ENCODE measurements around the gene GPR160. TPM values are rescaled to one million over a fixed set of nuclear protein-coding genes. Genes with fewer than 3 reads are reported as not detected.
A peak's percentile ranks its signal among the peaks of the same experiment; 100 is the strongest.

Gene GPR160
- total RNA-seq, 5 donors from 2014 or later (not counting 1 experiment from before 2014, with no cell fraction given): 4.3 to 8.4 (median 5.9) TPM

GRCh38 chr3:169998668-169999131, 39.1 kb upstream of the GPR160 start:
- no peak for ATAC-seq (replicated peaks in 1 of 4)
- no peak overlapping the region for H3K27ac ChIP-seq (ENCODE audit: low read length)
- no peak overlapping the region for H3K4me3 ChIP-seq (ENCODE audit: control insufficient read depth in 1 of 2, extremely low read depth in 1 of 2, low read length in 1 of 2)
- no peak overlapping the region for H3K4me3 Mint-ChIP-seq
- H3K9me3 ChIP-seq: no peaks in the 10 kb centered on the region
- H3K36me3 ChIP-seq (ENCODE audit: control insufficient read depth in 2 of 2, extremely low read depth in 1 of 2, insufficient read depth in 1 of 2, low read length in 1 of 2): peaks cover 0 to 6% of the 10 kb centered on the region in 2 donors
- peaks cover 21 to 29% (median 23%) of the 10 kb centered on the region in 3 donors for H3K4me1 Mint-ChIP-seq
- H3K9me3 Mint-ChIP-seq: peaks cover 0 to 2% (median 0%) of the 10 kb centered on the region in 3 donors
- DNase-seq: no peak
- H3K27ac Mint-ChIP-seq: no peak overlapping the region
- 91% methylated on average over 1 of the region's 2 CpGs for WGBS (ENCODE audit: insufficient coverage)
- ChIA-PET POLR2A (no interaction called here), CTCF (no interaction called here)
- no peaks in the 10 kb centered on the region for H3K27me3 ChIP-seq (replicated peaks in 1 of 2; ENCODE audit: control insufficient read depth in 2 of 2, extremely low read depth in 1 of 2, insufficient read depth in 2 of 2, low read length in 1 of 2)
- H3K36me3 Mint-ChIP-seq: peaks cover 18% of the 10 kb centered on the region
- H3K27me3 Mint-ChIP-seq: no peaks in the 10 kb centered on the region
- H3K4me1 ChIP-seq (ENCODE audit: control insufficient read depth in 1 of 2, extremely low read depth in 1 of 2, insufficient read depth in 2 of 2, low read length in 2 of 2): peaks cover 12 to 19% of the 10 kb centered on the region in 2 experiments

GRCh38 chr3:169999433-169999832, 38.4 kb upstream of the GPR160 start:
- no peak overlapping the region for H3K4me3 Mint-ChIP-seq
- H3K4me3 ChIP-seq (ENCODE audit: control insufficient read depth in 1 of 2, extremely low read depth in 1 of 2, low read length in 1 of 2): no peak overlapping the region
- no peaks in the 10 kb centered on the region for H3K27me3 Mint-ChIP-seq
- no peak for ATAC-seq (replicated peaks in 1 of 4)
- H3K4me1 ChIP-seq (ENCODE audit: control insufficient read depth in 1 of 2, extremely low read depth in 1 of 2, insufficient read depth in 2 of 2, low read length in 2 of 2): peaks cover 14 to 20% of the 10 kb centered on the region in 2 experiments
- DNase-seq: no peak
- H3K36me3 Mint-ChIP-seq: peaks cover 18% of the 10 kb centered on the region
- H3K27ac ChIP-seq (ENCODE audit: low read length): no peak overlapping the region
- H3K36me3 ChIP-seq (ENCODE audit: control insufficient read depth in 2 of 2, extremely low read depth in 1 of 2, insufficient read depth in 1 of 2, low read length in 1 of 2): peaks cover 0 to 4% of the 10 kb centered on the region in 2 donors
- no peaks in the 10 kb centered on the region for H3K27me3 ChIP-seq (replicated peaks in 1 of 2; ENCODE audit: control insufficient read depth in 2 of 2, extremely low read depth in 1 of 2, insufficient read depth in 2 of 2, low read length in 1 of 2)
- ChIA-PET POLR2A (no interaction called here), CTCF (interaction anchor here in 1 of 2 donors (1.0 kb wide), 1 partner anchor 12 kb away, joined by 5 read pairs; no protein-coding TSS in a partner anchor)
- no CpG with 5 or more reads among the region's 1 CpG for WGBS (ENCODE audit: insufficient coverage)
- peaks cover 0 to 2% (median 0%) of the 10 kb centered on the region in 3 donors for H3K9me3 Mint-ChIP-seq
- peaks cover 26 to 36% (median 29%) of the 10 kb centered on the region in 3 donors for H3K4me1 Mint-ChIP-seq
- H3K9me3 ChIP-seq: no peaks in the 10 kb centered on the region
- H3K27ac Mint-ChIP-seq: no peak overlapping the region

GRCh38 chr3:170000051-170000450, 37.7 kb upstream of the GPR160 start:
- ATAC-seq (replicated peaks in 1 of 4): no peak
- Histone ChIP-seq H3K9me3 (no peaks in the 10 kb centered on the region), H3K4me1 (ENCODE audit: control insufficient read depth in 1 of 2, extremely low read depth in 1 of 2, insufficient read depth in 2 of 2, low read length in 2 of 2) (peaks cover 14 to 20% of the 10 kb centered on the region in 2 experiments), H3K27ac (ENCODE audit: low read length) (no peak overlapping the region), H3K4me3 (ENCODE audit: control insufficient read depth in 1 of 2, extremely low read depth in 1 of 2, low read length in 1 of 2) (no peak overlapping the region), H3K27me3 (replicated peaks in 1 of 2; ENCODE audit: control insufficient read depth in 2 of 2, extremely low read depth in 1 of 2, insufficient read depth in 2 of 2, low read length in 1 of 2) (no peaks in the 10 kb centered on the region), H3K36me3 (ENCODE audit: control insufficient read depth in 2 of 2, extremely low read depth in 1 of 2, insufficient read depth in 1 of 2, low read length in 1 of 2) (peaks cover 0 to 3% of the 10 kb centered on the region in 2 donors)
- CTCF ChIA-PET: interaction anchor here in 1 of 2 donors (1.0 kb wide), 1 partner anchor 13 kb away, joined by 5 read pairs; no protein-coding TSS in a partner anchor
- Mint-ChIP-seq H3K4me3 (no peak overlapping the region), H3K27me3 (no peaks in the 10 kb centered on the region), H3K4me1 (peaks cover 26 to 36% (median 29%) of the 10 kb centered on the region in 3 donors), H3K27ac (no peak overlapping the region), H3K36me3 (peaks cover 18% of the 10 kb centered on the region), H3K9me3 (peaks cover 0 to 2% (median 0%) of the 10 kb centered on the region in 3 donors)
- WGBS (ENCODE audit: insufficient coverage): 93% methylated on average over 2 of the region's 2 CpGs
- no peak for DNase-seq
- POLR2A ChIA-PET: no interaction called here

- ChIA-PET POLR2A (no interaction called here), CTCF (interaction anchor here in 1 of 2 donors (1.1 kb wide), 1 partner anchor 19 kb away, joined by 3 read pairs; no protein-coding TSS in a partner anchor)
- whole genome bisulfite sequencing (ENCODE audit: insufficient coverage): 100% methylated on average over 4 of the region's 10 CpGs
- peaks cover 39 to 49% (median 42%) of the 10 kb centered on the region in 3 donors for H3K4me1 Mint-ChIP-seq
- no peaks in the 10 kb centered on the region for H3K27me3 Mint-ChIP-seq
- peaks cover 20 to 26% of the 10 kb centered on the region in 2 experiments for H3K4me1 ChIP-seq (ENCODE audit: control insufficient read depth in 1 of 2, extremely low read depth in 1 of 2, insufficient read depth in 2 of 2, low read length in 2 of 2)
- peak overlapping the region in 1 of 3 donors; percentile 41 for H3K4me3 Mint-ChIP-seq
- no peaks in the 10 kb centered on the region for H3K36me3 ChIP-seq (ENCODE audit: control insufficient read depth in 2 of 2, extremely low read depth in 1 of 2, insufficient read depth in 1 of 2, low read length in 1 of 2)
- no peak overlapping the region for H3K4me3 ChIP-seq (ENCODE audit: control insufficient read depth in 1 of 2, extremely low read depth in 1 of 2, low read length in 1 of 2)
- peak overlapping the region; percentile 84 to 85 for H3K27ac Mint-ChIP-seq
- DNase-seq (no peak), ATAC-seq (replicated peaks in 1 of 4) (no peak)
- H3K27ac ChIP-seq (ENCODE audit: low read length): no peak overlapping the region
- no peaks in the 10 kb centered on the region for H3K27me3 ChIP-seq (replicated peaks in 1 of 2; ENCODE audit: control insufficient read depth in 2 of 2, extremely low read depth in 1 of 2, insufficient read depth in 2 of 2, low read length in 1 of 2)
- peaks cover 7% of the 10 kb centered on the region for H3K36me3 Mint-ChIP-seq
- H3K9me3 Mint-ChIP-seq: peaks cover 0 to 2% (median 0%) of the 10 kb centered on the region in 3 donors
- H3K9me3 ChIP-seq: no peaks in the 10 kb centered on the region
Measured at GRCh38 chr3:170002231-170002630, 35.6 kb upstream of the GPR160 start.

- peaks cover 21 to 28% of the 10 kb centered on the region in 2 experiments for H3K4me1 ChIP-seq (ENCODE audit: control insufficient read depth in 1 of 2, extremely low read depth in 1 of 2, insufficient read depth in 2 of 2, low read length in 2 of 2)
- peak overlapping the region in 1 of 3 donors; percentile 41 for H3K4me3 Mint-ChIP-seq
- H3K36me3 ChIP-seq (ENCODE audit: control insufficient read depth in 2 of 2, extremely low read depth in 1 of 2, insufficient read depth in 1 of 2, low read length in 1 of 2): no peaks in the 10 kb centered on the region
- peak in 1 of 35 experiments; percentile 9 for DNase-seq
- no peaks in the 10 kb centered on the region for H3K27me3 Mint-ChIP-seq
- POLR2A ChIA-PET: no interaction called here
- H3K9me3 Mint-ChIP-seq: peaks cover 0 to 2% (median 0%) of the 10 kb centered on the region in 3 donors
- peak overlapping the region; percentile 84 to 85 for H3K27ac Mint-ChIP-seq
- H3K27ac ChIP-seq (ENCODE audit: low read length): peak overlapping the region; percentile 3
- CTCF ChIA-PET: interaction anchor here in 1 of 2 donors (0.8 kb wide), 1 partner anchor 9 kb away, joined by 3 read pairs; no protein-coding TSS in a partner anchor
- H3K4me3 ChIP-seq (ENCODE audit: control insufficient read depth in 1 of 2, extremely low read depth in 1 of 2, low read length in 1 of 2): no peak overlapping the region
- peaks cover 7% of the 10 kb centered on the region for H3K36me3 Mint-ChIP-seq
- WGBS (ENCODE audit: insufficient coverage): no CpG with 5 or more reads among the region's 1 CpG
- H3K9me3 ChIP-seq: no peaks in the 10 kb centered on the region
- peaks cover 43 to 51% (median 45%) of the 10 kb centered on the region in 3 donors for H3K4me1 Mint-ChIP-seq
- ATAC-seq (replicated peaks in 1 of 4): peak in 2 of 4 experiments; percentile 34 to 44
- H3K27me3 ChIP-seq (replicated peaks in 1 of 2; ENCODE audit: control insufficient read depth in 2 of 2, extremely low read depth in 1 of 2, insufficient read depth in 2 of 2, low read length in 1 of 2): no peaks in the 10 kb centered on the region
Measured at GRCh38 chr3:170002879-170003278, 34.9 kb upstream of the GPR160 start.

GRCh38 chr3:170003881-170004356, 33.9 kb upstream of the GPR160 start:
- no peak for DNase-seq
- Mint-ChIP-seq H3K4me3 (no peak overlapping the region), H3K4me1 (peaks cover 45 to 52% (median 51%) of the 10 kb centered on the region in 3 donors), H3K27ac (peak overlapping the region; percentile 60 to 84), H3K27me3 (no peaks in the 10 kb centered on the region), H3K9me3 (peaks cover 0 to 2% (median 0%) of the 10 kb centered on the region in 3 donors), H3K36me3 (peaks cover 7% of the 10 kb centered on the region)
- Histone ChIP-seq H3K27ac (ENCODE audit: low read length) (no peak overlapping the region), H3K4me3 (ENCODE audit: control insufficient read depth in 1 of 2, extremely low read depth in 1 of 2, low read length in 1 of 2) (no peak overlapping the region), H3K27me3 (replicated peaks in 1 of 2; ENCODE audit: control insufficient read depth in 2 of 2, extremely low read depth in 1 of 2, insufficient read depth in 2 of 2, low read length in 1 of 2) (no peaks in the 10 kb centered on the region), H3K4me1 (ENCODE audit: control insufficient read depth in 1 of 2, extremely low read depth in 1 of 2, insufficient read depth in 2 of 2, low read length in 2 of 2) (peaks cover 21 to 28% of the 10 kb centered on the region in 2 experiments), H3K9me3 (no peaks in the 10 kb centered on the region), H3K36me3 (ENCODE audit: control insufficient read depth in 2 of 2, extremely low read depth in 1 of 2, insufficient read depth in 1 of 2, low read length in 1 of 2) (no peaks in the 10 kb centered on the region)
- ChIA-PET CTCF (no interaction called here), POLR2A (no interaction called here)
- 80% methylated on average over 1 of the region's 2 CpGs for WGBS (ENCODE audit: insufficient coverage)
- ATAC-seq (replicated peaks in 1 of 4): no peak

Measured in T-cell (primary cell).